Sigmoid colon (tissue), 7 donors: ENCODE data around the gene COMMD9. TPM values are rescaled to one million over a fixed set of nuclear protein-coding genes. Genes with fewer than 3 reads are reported as not detected.

Experiments
- DNase-seq: peaks from one replicate; pipeline ENCODE4 v3.0.0-alpha.2; 2019
- H3K27ac ChIP-seq, 4 donors: fragments of 200-600 bp; sonication (generic); one replicate each; pipeline ENCODE4 v1.5.1; 2016 to 2019; ENCODE audit warnings: mild to moderate bottlenecking in 1 of 4
- H3K27me3 ChIP-seq, 3 donors: fragments of 200-600 bp; sonication (generic); one replicate each; pipeline ENCODE4 v1.5.1; 2019; ENCODE audit warnings: mild to moderate bottlenecking in 1 of 3
- H3K36me3 ChIP-seq, 4 donors: fragments of 200-600 bp; sonication (generic); one replicate each; pipeline ENCODE4 v1.5.1; 2016 to 2019
- H3K4me1 ChIP-seq, 4 donors: fragments of 200-600 bp; sonication (generic); one replicate each; pipeline ENCODE4 v1.5.1; 2017 to 2019
- H3K4me3 ChIP-seq, 4 donors: fragments of 200-600 bp; sonication (generic); one replicate each; pipeline ENCODE4 v1.5.1; 2017 to 2019; ENCODE audit warnings: mild to moderate bottlenecking in 2 of 4, moderate library complexity in 1 of 4
- H3K9me3 ChIP-seq, 4 donors: fragments of 200-600 bp in 3 of 4; sonication (generic) in 3 of 4; one replicate each; pipeline versions ENCODE4 v1.5.1 to v1.6.1; 2013 to 2019
- CTCF ChIP-seq, 4 experiments: fragments of 450-650 bp in 3 of 4; fragments of 200-600 bp in 1 of 4; IDR thresholded peaks; one replicate each; pipeline ENCODE4 v1.5.1; 2016 to 2019; ENCODE audit warnings: antibody characterized with exemption in 4 of 4, mild to moderate bottlenecking in 3 of 4, moderate library complexity in 2 of 4
- EP300 ChIP-seq, 4 donors: sonication (generic); formaldehyde crosslinking; IDR thresholded peaks; one replicate each; pipeline ENCODE4 v1.6.1; 2017; ENCODE audit warnings: antibody characterized with exemption in 4 of 4
- POLR2A ChIP-seq, 2 donors: fragments of 450-650 bp; IDR thresholded peaks; one replicate each; pipeline ENCODE4 v1.6.1; 2016; ENCODE audit warnings: antibody characterized with exemption in 2 of 2, mild to moderate bottlenecking in 2 of 2, moderate library complexity in 2 of 2
- POLR2AphosphoS5 ChIP-seq, 4 donors: sonication (generic); formaldehyde crosslinking; IDR thresholded peaks; one replicate each; pipeline ENCODE4 v1.6.1; 2017; ENCODE audit warnings: antibody characterized with exemption in 4 of 4
- WGBS, 2 donors: extraction: QIAGEN DNeasy Blood & Tissue Kit; methylation state at CpG; one replicate each; pipeline ENCODE4 v1.1.7; 2013; 5-methylcytosine and 5-hydroxymethylcytosine counted together
- intact Hi-C: fragments of 100-400 bp; cut with DNase I; formaldehyde crosslinking; loops from one replicate; pipeline ENCODE4 v1.15.1; 2023
- polyA plus RNA-seq, 3 donors: library from polyadenylated mRNA; stranded (reverse); fragments of 200-250 nt; gene quantifications; one replicate each; pipeline ENCODE4 v1.2.3, GENCODE V29; 2013
- total RNA-seq, 4 donors: library from RNA; depleted of rRNA; stranded (reverse); fragments of >200 nt; gene quantifications; one replicate each; pipeline ENCODE4 v1.1.0, GENCODE V29; 2016
- donor health status: healthy with polysubstance abuse.
- donor health status: Bipolar disorder and iron deficiency.
- donor health status: healthy.

The COMMD9 gene
- total and polyA plus RNA-seq, 7 donors = 15.5 to 44.6 (median 30.7) TPM

- Histone ChIP-seq H3K9me3 (no peaks in the 10 kb centered on the region), H3K27me3 (no peaks in the 10 kb centered on the region), H3K4me3 (no peak overlapping the region), H3K4me1 (no peaks in the 10 kb centered on the region), H3K36me3 (peaks cover 17 to 50% (median 36%) of the 10 kb centered on the region in 4 donors), H3K27ac (no peak overlapping the region)
- DNase-seq = no peak
- 92 to 94% methylated on average over 9 of the region's 9 CpGs for WGBS, 2 donors
- TF ChIP-seq POLR2A (IDR thresholded peaks at IDR 0.05) = no peak
- TF ChIP-seq EP300 (IDR thresholded peaks at IDR 0.05) = no peak
- TF ChIP-seq POLR2AphosphoS5 (IDR thresholded peaks at IDR 0.05) = no peak
- TF ChIP-seq CTCF (IDR thresholded peaks at IDR 0.05) = no peak
- intact Hi-C loops = no loop called here
Measured at GRCh38 chr11:36270701-36271100, 18.5 kb downstream of the COMMD9 start.

- TF ChIP-seq CTCF (IDR thresholded peaks at IDR 0.05) (no peak), POLR2AphosphoS5 (IDR thresholded peaks at IDR 0.05) (no peak), EP300 (IDR thresholded peaks at IDR 0.05) (no peak), POLR2A (IDR thresholded peaks at IDR 0.05) (no peak)
- DNase-seq = no peak
- Histone ChIP-seq H3K27me3 (no peaks in the 10 kb centered on the region), H3K4me3 (no peak overlapping the region), H3K27ac (no peak overlapping the region), H3K4me1 (no peaks in the 10 kb centered on the region), H3K9me3 (no peaks in the 10 kb centered on the region), H3K36me3 (peaks cover 0 to 27% (median 17%) of the 10 kb centered on the region in 4 donors)
- intact Hi-C loops = loop anchor here (5.0 kb wide), 1 partner anchor 446 kb away; no protein-coding TSS in a partner anchor
- 69 to 72% methylated on average over 8 of the region's 8 CpGs for WGBS, 2 donors
Measured at GRCh38 chr11:36268337-36268985, 20.8 kb downstream of the COMMD9 start.

- TF ChIP-seq EP300 (IDR thresholded peaks at IDR 0.05) = no peak
- TF ChIP-seq POLR2A (IDR thresholded peaks at IDR 0.05) = no peak
- no peak for TF ChIP-seq CTCF (IDR thresholded peaks at IDR 0.05)
- TF ChIP-seq POLR2AphosphoS5 (IDR thresholded peaks at IDR 0.05) = no peak
- H3K36me3 ChIP-seq = peaks cover 0 to 10% (median 3%) of the 10 kb centered on the region in 4 donors
- H3K27me3 ChIP-seq = no peaks in the 10 kb centered on the region
- 65 to 68% methylated on average over 5 of the region's 5 CpGs for WGBS, 2 donors
- H3K4me3 ChIP-seq = no peak overlapping the region
- intact Hi-C loops = loop anchor here (2.0 to 5.0 kb wide), 2 partner anchors 444 to 650 kb away; no protein-coding TSS in a partner anchor
- no peak for DNase-seq
- no peak overlapping the region for H3K27ac ChIP-seq
- H3K9me3 ChIP-seq = no peaks in the 10 kb centered on the region
- H3K4me1 ChIP-seq = no peaks in the 10 kb centered on the region
Measured at GRCh38 chr11:36266767-36267166, 22.5 kb downstream of the COMMD9 start.

GRCh38 chr11:36265793-36266628 lies 23.2 kb downstream of the COMMD9 start:
- H3K36me3 ChIP-seq = peaks cover 0 to 3% (median 1%) of the 10 kb centered on the region in 4 donors
- no peaks in the 10 kb centered on the region for H3K4me1 ChIP-seq
- intact Hi-C loops = loop anchor here (2.0 to 5.0 kb wide), 2 partner anchors 444 to 649 kb away; no protein-coding TSS in a partner anchor
- H3K9me3 ChIP-seq = no peaks in the 10 kb centered on the region
- H3K27ac ChIP-seq = no peak overlapping the region
- peak; percentile 68 for DNase-seq
- H3K4me3 ChIP-seq = no peak overlapping the region
- 28 to 34% methylated on average over 13 of the region's 13 CpGs for WGBS, 2 donors
- H3K27me3 ChIP-seq = no peaks in the 10 kb centered on the region
- TF ChIP-seq POLR2A (IDR thresholded peaks at IDR 0.05) (no peak), EP300 (IDR thresholded peaks at IDR 0.05) (no peak), POLR2AphosphoS5 (IDR thresholded peaks at IDR 0.05) (no peak), CTCF (IDR thresholded peaks at IDR 0.05) (peak in 3 of 4 experiments; percentile 62 to 79 (median 73))
